ENCODE data around the gene DUSP15.

Gene DUSP15

GRCh38 chr20:31840906-31841816 is 29.2 kb downstream of the DUSP15 start:
- no peak overlapping the region for H3K27ac ChIP-seq
- TF ChIP-seq, protein P1, sequence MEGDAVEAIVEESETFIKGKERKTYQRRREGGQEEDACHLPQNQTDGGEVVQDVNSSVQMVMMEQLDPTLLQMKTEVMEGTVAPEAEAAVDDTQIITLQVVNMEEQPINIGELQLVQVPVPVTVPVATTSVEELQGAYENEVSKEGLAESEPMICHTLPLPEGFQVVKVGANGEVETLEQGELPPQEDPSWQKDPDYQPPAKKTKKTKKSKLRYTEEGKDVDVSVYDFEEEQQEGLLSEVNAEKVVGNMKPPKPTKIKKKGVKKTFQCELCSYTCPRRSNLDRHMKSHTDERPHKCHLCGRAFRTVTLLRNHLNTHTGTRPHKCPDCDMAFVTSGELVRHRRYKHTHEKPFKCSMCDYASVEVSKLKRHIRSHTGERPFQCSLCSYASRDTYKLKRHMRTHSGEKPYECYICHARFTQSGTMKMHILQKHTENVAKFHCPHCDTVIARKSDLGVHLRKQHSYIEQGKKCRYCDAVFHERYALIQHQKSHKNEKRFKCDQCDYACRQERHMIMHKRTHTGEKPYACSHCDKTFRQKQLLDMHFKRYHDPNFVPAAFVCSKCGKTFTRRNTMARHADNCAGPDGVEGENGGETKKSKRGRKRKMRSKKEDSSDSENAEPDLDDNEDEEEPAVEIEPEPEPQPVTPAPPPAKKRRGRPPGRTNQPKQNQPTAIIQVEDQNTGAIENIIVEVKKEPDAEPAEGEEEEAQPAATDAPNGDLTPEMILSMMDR (conservative IDR thresholded peaks at IDR 0.05) = no peak
- no peak for TF ChIP-seq ZFX (IDR thresholded peaks at IDR 0.05)

DNA sequence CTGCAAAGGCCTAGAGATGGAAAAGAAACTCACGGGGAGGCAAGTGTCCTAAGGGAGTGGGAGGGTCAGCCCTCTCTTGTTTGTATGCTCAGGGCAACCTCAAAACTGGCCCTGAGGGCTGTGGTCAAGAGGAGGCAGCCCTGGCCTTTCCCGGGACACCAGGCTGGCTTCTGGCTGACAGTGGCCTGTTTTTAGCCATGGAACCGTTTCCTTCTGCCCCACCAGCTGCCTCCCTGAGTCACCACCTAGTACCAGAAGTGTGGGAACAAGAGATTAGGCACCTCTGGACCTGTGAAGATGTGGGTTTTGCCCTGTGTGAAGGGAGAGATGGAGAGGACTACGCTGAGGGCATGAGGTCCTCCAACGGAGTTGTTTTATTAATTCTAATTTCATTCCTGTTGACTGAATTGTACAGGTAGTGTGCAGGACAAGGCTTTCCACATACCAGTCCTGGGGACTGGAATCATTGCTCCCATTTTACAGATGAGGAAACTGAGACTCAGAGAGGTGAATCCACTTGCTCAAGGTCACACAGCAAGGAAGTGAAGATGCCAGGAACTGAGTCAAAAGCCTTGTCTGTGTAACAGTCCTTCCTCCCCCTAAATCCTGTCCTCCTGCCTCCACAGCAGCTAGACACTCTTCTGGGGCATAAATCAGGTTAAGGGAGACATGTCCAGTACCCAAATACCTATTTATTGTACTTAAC is 30.4 kb downstream of the DUSP15 start:
- TF ChIP-seq, protein P1 (conservative IDR thresholded peaks at IDR 0.05) = no peak
- TF ChIP-seq ZFX (IDR thresholded peaks at IDR 0.05) = no peak
- H3K27ac ChIP-seq = no peak overlapping the region

GRCh38 chr20:31838646-31839292 is 31.6 kb downstream of the DUSP15 start:
- H3K27ac ChIP-seq = no peak overlapping the region

DNA sequence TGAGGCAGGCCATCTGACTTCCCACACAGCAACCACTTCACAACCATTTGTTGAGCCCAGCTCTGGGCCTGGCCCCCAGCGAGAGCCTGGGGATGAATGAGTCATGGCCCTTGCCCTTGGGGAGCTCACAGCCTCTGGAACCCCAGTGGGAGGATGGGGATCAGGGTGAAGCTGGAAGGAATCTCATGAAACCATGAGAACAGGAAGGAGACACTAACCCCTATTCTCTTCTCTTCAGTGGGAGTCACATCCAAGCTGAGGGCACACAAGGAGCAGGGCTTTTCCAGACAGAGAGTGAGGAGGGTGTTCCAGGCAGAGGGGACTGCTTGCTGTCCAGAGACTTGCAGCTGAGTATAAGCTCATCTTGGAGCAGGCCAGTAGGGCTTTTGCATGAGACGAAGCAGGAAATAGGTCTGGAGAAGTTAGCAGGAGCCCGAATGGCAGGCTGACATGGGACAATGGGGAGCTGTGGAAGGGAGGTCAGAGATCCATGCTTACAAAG is 32.4 kb downstream of the DUSP15 start:
- no peak overlapping the region for H3K27ac ChIP-seq
- TF ChIP-seq, protein P1 (conservative IDR thresholded peaks at IDR 0.05) = no peak
- no peak for TF ChIP-seq ZFX (IDR thresholded peaks at IDR 0.05)

More at GRCh38 chr20:31838646-31839292, 31.6 kb downstream of the DUSP15 start:
- TF ChIP-seq, protein P1 (conservative IDR thresholded peaks at IDR 0.05) = no peak

- H3K27ac ChIP-seq = no peak overlapping the region
- TF ChIP-seq ZFX (IDR thresholded peaks at IDR 0.05) = no peak
- TF ChIP-seq, protein P1 (conservative IDR thresholded peaks at IDR 0.05) = no peak
These were observed 33.3 kb downstream of the DUSP15 start for GRCh38 chr20:31836853-31837608.

DNA sequence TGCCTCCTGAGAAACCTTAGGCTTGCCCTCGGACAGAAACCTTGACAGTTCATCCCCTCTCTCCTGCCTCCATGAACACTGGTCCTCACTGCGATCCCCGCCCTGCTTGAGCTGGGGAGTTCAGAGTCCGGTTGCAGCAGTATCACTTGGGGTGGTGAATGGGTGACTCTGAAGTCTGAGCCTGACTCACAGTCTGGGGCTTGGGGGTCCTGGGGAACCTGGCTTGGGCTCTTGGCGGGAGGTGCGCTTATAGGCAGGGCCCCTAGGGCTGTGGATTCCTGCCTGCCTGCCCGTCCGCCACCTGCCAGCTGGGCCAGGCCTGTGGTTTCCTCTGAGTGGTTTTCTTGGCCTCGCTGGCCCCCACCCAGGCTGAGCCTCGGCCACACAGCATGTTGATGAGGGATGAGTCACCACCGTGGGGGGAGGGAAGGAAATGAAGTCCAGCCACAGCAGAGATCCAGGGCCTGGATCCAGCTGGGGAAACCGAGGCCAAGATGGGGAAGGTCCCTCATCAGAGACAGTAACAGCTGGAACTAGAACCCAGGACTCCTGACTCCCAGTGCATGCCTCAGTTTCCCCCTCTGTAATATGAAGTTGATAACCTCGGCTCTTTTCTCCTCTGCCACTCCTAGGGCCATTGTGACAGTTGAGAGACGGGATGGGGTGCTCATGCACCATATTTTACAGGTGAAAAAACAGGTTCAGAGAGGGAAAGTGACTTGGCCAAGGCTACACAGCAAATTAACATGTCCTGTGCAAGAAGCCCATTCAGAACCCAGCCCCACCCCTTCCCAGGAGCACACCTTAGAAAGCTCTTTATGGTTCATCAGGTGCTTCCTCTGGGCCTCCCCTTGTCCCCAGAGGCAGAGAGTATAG is 34.1 kb downstream of the DUSP15 start:
- TF ChIP-seq, protein P1 (conservative IDR thresholded peaks at IDR 0.05) = no peak
- no peak for TF ChIP-seq ZFX (IDR thresholded peaks at IDR 0.05)
- no peak overlapping the region for H3K27ac ChIP-seq

All from C4-2B (cell line).